HepG2 (cell line): ENCODE results near the gene PSPH. TPM values are rescaled to one million over a fixed set of nuclear protein-coding genes. Genes with fewer than 3 reads are reported as not detected.

Experiments used
- HMGXB3 ChIP-seq: sonication (generic); formaldehyde crosslinking; IDR thresholded peaks from 2 replicates; pipeline ENCODE4 v1.4.0; 2020; ENCODE audit warnings: missing genetic modification reagents, borderline replicate concordance
- JUNB ChIP-seq: sonication (generic); formaldehyde crosslinking; IDR thresholded peaks from 2 replicates; pipeline ENCODE4 v1.8.0; 2022; ENCODE audit warnings: missing genetic modification reagents, mild to moderate bottlenecking, borderline replicate concordance
- SNAPC4 ChIP-seq: sonication (generic); formaldehyde crosslinking; IDR thresholded peaks from 2 replicates; pipeline ENCODE4 v1.4.0; 2020; ENCODE audit warnings: mild to moderate bottlenecking, missing genetic modification reagents
- TRIM24 ChIP-seq: sonication (generic); formaldehyde crosslinking; IDR thresholded peaks from 2 replicates; pipeline ENCODE4 v1.8.0; 2022; ENCODE audit warnings: mild to moderate bottlenecking, missing genetic modification reagents
- ZNF18 ChIP-seq: sonication (generic); formaldehyde crosslinking; IDR thresholded peaks from 2 replicates; pipeline ENCODE4 v1.8.0; 2022; ENCODE audit warnings: mild to moderate bottlenecking, missing genetic modification reagents; ENCODE audit not compliant: insufficient replicate concordance
- ZNF816 ChIP-seq: sonication (generic); formaldehyde crosslinking; IDR thresholded peaks from 2 replicates; pipeline ENCODE4 v1.8.0; 2022; ENCODE audit warnings: missing genetic modification reagents, mild to moderate bottlenecking, borderline replicate concordance
- polyA plus RNA-seq, 8 experiments: library from polyadenylated mRNA; depleted of rRNA in 3 of 8; stranded (reverse) in 7 of 8; unstranded in 1 of 8; fragments of >200 nt; fragmentation: Illumina TruSeq in 4 of 8; extraction: Trizol in 4 of 8; gene quantifications; 2 replicates each; pipeline versions ENCODE4 v1.2.1 to v1.2.3, GENCODE V29; 2011 to 2016; ENCODE audit warnings: low read depth in 4 of 8, missing spikeins in 1 of 8, mixed read lengths in 1 of 8; ENCODE audit not compliant: insufficient read depth in 1 of 8
- total RNA-seq, 5 experiments: library from RNA; depleted of rRNA; stranded (reverse); fragments of >200 nt; fragmentation: Illumina TruSeq; extraction: Trizol; gene quantifications; 2 replicates each; pipeline ENCODE4 v1.2.3, GENCODE V29; 2016; ENCODE audit warnings: low read depth in 1 of 5
- TF ChIP-seq, protein P1 (sequence below): sonication (generic); formaldehyde crosslinking; IDR thresholded peaks from 2 replicates; pipeline ENCODE4 v1.4.0; 2020; ENCODE audit warnings: missing genetic modification reagents
- TF ChIP-seq, protein P2 (sequence below): sonication (generic); formaldehyde crosslinking; IDR thresholded peaks from 2 replicates; pipeline ENCODE4 v1.5.1; 2020; ENCODE audit warnings: mild to moderate bottlenecking, missing genetic modification reagents, borderline replicate concordance

Gene PSPH
- total and polyA plus RNA-seq, 2 of the 13 experiments (the other 11 are each of a cell fraction or from before 2014, with no cell fraction given) = 85.5 to 124 TPM

DNA sequence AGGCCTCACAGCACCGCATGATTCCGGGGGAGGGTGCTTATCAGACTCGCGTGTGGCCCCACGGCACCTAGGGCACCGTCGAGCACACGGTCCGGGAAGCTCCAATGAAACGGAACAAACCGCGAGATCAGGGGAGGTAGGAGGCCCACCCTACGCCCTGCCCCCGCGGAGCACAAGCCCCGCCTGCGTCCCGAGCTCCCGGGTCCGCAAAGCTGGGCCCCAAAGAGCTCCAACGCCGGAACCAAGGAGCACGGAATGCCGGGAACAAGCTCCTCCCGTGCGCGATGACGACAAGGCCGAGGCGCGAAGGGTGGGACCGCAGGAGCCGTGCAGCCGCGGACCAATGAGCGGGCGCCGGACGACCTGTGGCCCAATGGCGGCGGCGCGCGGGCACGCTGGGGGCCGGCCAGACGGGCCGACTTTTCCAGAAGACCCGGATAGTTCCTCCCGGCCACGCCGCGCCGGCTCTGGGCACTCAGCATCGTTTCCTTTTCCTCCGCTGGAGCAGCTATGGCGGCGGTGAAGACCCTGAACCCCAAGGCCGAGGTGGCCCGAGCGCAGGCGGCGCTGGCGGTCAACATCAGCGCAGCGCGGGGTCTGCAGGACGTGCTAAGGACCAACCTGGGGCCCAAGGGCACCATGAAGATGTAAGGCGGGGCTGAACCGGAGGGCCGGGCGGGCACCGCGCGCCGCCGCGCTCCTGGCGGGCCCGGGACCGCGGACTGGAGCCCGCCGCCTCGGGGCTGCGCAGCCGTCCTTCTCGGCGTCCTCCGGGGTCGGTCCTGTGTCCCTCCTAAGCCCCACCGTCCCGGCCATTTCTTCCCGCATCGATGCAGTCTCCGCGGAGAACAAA, at the start of gene PSPH, which contains the start of gene CCT6A (continued):
- TF ChIP-seq SNAPC4 (CRISPR knock-in tag) (no peak), HMGXB3 (CRISPR knock-in tag) (no peak), TRIM24 (CRISPR knock-in tag) (no peak), JUNB (CRISPR knock-in tag) (no peak), ZNF816 (CRISPR knock-in tag) (no peak; the same call in 1 of the 2 replicates), ZNF18 (CRISPR knock-in tag) (no peak)
- TF ChIP-seq, protein P1, sequence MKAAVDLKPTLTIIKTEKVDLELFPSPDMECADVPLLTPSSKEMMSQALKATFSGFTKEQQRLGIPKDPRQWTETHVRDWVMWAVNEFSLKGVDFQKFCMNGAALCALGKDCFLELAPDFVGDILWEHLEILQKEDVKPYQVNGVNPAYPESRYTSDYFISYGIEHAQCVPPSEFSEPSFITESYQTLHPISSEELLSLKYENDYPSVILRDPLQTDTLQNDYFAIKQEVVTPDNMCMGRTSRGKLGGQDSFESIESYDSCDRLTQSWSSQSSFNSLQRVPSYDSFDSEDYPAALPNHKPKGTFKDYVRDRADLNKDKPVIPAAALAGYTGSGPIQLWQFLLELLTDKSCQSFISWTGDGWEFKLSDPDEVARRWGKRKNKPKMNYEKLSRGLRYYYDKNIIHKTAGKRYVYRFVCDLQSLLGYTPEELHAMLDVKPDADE (CRISPR knock-in tag) = no peak
- TF ChIP-seq, protein P2, sequence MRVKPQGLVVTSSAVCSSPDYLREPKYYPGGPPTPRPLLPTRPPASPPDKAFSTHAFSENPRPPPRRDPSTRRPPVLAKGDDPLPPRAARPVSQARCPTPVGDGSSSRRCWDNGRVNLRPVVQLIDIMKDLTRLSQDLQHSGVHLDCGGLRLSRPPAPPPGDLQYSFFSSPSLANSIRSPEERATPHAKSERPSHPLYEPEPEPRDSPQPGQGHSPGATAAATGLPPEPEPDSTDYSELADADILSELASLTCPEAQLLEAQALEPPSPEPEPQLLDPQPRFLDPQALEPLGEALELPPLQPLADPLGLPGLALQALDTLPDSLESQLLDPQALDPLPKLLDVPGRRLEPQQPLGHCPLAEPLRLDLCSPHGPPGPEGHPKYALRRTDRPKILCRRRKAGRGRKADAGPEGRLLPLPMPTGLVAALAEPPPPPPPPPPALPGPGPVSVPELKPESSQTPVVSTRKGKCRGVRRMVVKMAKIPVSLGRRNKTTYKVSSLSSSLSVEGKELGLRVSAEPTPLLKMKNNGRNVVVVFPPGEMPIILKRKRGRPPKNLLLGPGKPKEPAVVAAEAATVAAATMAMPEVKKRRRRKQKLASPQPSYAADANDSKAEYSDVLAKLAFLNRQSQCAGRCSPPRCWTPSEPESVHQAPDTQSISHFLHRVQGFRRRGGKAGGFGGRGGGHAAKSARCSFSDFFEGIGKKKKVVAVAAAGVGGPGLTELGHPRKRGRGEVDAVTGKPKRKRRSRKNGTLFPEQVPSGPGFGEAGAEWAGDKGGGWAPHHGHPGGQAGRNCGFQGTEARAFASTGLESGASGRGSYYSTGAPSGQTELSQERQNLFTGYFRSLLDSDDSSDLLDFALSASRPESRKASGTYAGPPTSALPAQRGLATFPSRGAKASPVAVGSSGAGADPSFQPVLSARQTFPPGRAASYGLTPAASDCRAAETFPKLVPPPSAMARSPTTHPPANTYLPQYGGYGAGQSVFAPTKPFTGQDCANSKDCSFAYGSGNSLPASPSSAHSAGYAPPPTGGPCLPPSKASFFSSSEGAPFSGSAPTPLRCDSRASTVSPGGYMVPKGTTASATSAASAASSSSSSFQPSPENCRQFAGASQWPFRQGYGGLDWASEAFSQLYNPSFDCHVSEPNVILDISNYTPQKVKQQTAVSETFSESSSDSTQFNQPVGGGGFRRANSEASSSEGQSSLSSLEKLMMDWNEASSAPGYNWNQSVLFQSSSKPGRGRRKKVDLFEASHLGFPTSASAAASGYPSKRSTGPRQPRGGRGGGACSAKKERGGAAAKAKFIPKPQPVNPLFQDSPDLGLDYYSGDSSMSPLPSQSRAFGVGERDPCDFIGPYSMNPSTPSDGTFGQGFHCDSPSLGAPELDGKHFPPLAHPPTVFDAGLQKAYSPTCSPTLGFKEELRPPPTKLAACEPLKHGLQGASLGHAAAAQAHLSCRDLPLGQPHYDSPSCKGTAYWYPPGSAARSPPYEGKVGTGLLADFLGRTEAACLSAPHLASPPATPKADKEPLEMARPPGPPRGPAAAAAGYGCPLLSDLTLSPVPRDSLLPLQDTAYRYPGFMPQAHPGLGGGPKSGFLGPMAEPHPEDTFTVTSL (CRISPR knock-in tag) = no peak
